OCI-LY1 (cell line): ENCODE data around the gene GALNT2.

Source experiments
- H2AFZ ChIP-seq: fragments of 200-600 bp; sonication (generic), shearing (Covaris generic); 2 replicates; pipeline ENCODE4 v1.6.0; 2014; ENCODE audit warnings: antibody characterized with exemption, mild to moderate bottlenecking, low read length
- H3F3A ChIP-seq: fragments of 200-600 bp; sonication (generic), shearing (Covaris generic); 2 replicates; pipeline ENCODE4 v1.6.0; 2014; ENCODE audit warnings: mild to moderate bottlenecking, antibody characterized with exemption, low read length, moderate library complexity; ENCODE audit not compliant: insufficient read depth
- H3K27ac ChIP-seq: fragments of 200-600 bp; sonication (generic); 2 replicates; pipeline ENCODE4 v1.5.1; 2014; ENCODE audit warnings: low read length, mixed run types, mild to moderate bottlenecking, low read depth; ENCODE audit not compliant: poor library complexity, severe bottlenecking
- H3K27me3 ChIP-seq: fragments of 200-600 bp; sonication (generic); 2 replicates; pipeline ENCODE4 v1.6.0; 2014; ENCODE audit warnings: antibody characterized with exemption, mild to moderate bottlenecking, low read length, moderate library complexity; ENCODE audit not compliant: insufficient read depth
- H3K36me3 ChIP-seq: fragments of 200-600 bp; sonication (generic); 2 replicates; pipeline ENCODE4 v1.6.1; 2014; ENCODE audit warnings: mild to moderate bottlenecking, antibody characterized with exemption, low read length, moderate library complexity, mixed read lengths; ENCODE audit not compliant: insufficient read depth
- H3K4me1 ChIP-seq: fragments of 200-600 bp; sonication (generic); 2 replicates; pipeline ENCODE4 v1.5.1; 2014; ENCODE audit warnings: mild to moderate bottlenecking, low read length, moderate library complexity; ENCODE audit not compliant: insufficient read depth, severe bottlenecking
- H3K4me2 ChIP-seq: fragments of 200-600 bp; sonication (generic), shearing (Covaris generic); 2 replicates; pipeline ENCODE4 v1.6.1; 2014; ENCODE audit warnings: low read length
- H3K4me3 ChIP-seq: fragments of 200-600 bp; sonication (generic); 2 replicates; pipeline ENCODE4 v1.5.1; 2014; ENCODE audit warnings: low read length, low read depth, mild to moderate bottlenecking, mixed read lengths; ENCODE audit not compliant: poor library complexity, severe bottlenecking
- H3K79me2 ChIP-seq: fragments of 200-600 bp; shearing (Covaris generic); 2 replicates; pipeline ENCODE4 v1.6.1; 2016; ENCODE audit warnings: mixed run types, low read length, mixed read lengths; ENCODE audit not compliant: insufficient read depth
- H3K9ac ChIP-seq: fragments of 200-600 bp; sonication (generic), shearing (Covaris generic); 2 replicates; pipeline ENCODE4 v1.6.1; 2014; ENCODE audit warnings: mild to moderate bottlenecking, low read length, mixed read lengths
- H3K9me2 ChIP-seq: fragments of 200-600 bp; sonication (generic), shearing (Covaris generic); 2 replicates; pipeline ENCODE4 v1.6.1; 2014; ENCODE audit warnings: low read depth, mild to moderate bottlenecking, low read length, mixed read lengths
- H3K9me3 ChIP-seq: fragments of 200-600 bp; shearing (Covaris generic); 2 replicates; pipeline ENCODE4 v1.6.1; 2014; ENCODE audit warnings: low read length, mixed read lengths
- H4K20me1 ChIP-seq: fragments of 200-600 bp; sonication (generic), shearing (Covaris generic); 2 replicates; pipeline ENCODE4 v1.6.0; 2016; ENCODE audit warnings: mild to moderate bottlenecking, low read length; ENCODE audit not compliant: insufficient read depth
- CTCF ChIP-seq: fragments of 200-600 bp; sonication (generic), shearing (Covaris generic); IDR thresholded peaks from 2 replicates; pipeline ENCODE4 v1.5.1; 2017; ENCODE audit warnings: mild to moderate bottlenecking, antibody characterized with exemption, low read length, moderate library complexity, mixed read lengths
- EZH2 ChIP-seq: fragments of 200-600 bp; sonication (generic), shearing (Covaris generic); IDR thresholded peaks from 2 replicates; pipeline ENCODE4 v1.8.0; 2017; ENCODE audit warnings: borderline replicate concordance, mixed run types, mild to moderate bottlenecking, antibody characterized with exemption, low read length, moderate library complexity, mixed read lengths

Gene GALNT2

GRCh38 chr1:230179249-230179648 lies 112.2 kb downstream of the GALNT2 start:
- no peak overlapping the region for H2AFZ ChIP-seq
- peaks cover 25% of the 10 kb centered on the region for H3K4me1 ChIP-seq
- H3K4me2 ChIP-seq, result no peak overlapping the region
- H4K20me1 ChIP-seq, result no peaks in the 10 kb centered on the region
- no peak for TF ChIP-seq CTCF
- no peak for TF ChIP-seq EZH2
- no peaks in the 10 kb centered on the region for H3K9me3 ChIP-seq
- H3K36me3 ChIP-seq, result peaks cover 36% of the 10 kb centered on the region
- no peaks in the 10 kb centered on the region for H3K27me3 ChIP-seq
- H3K9ac ChIP-seq, result no peak overlapping the region
- no peaks in the 10 kb centered on the region for H3F3A ChIP-seq
- H3K9me2 ChIP-seq, result no peaks in the 10 kb centered on the region
- no peak overlapping the region for H3K27ac ChIP-seq
- H3K79me2 ChIP-seq, result peaks cover 20% of the 10 kb centered on the region; the same call in 1 of the 2 replicates
- H3K4me3 ChIP-seq, result no peak overlapping the region

GRCh38 chr1:230185076-230186001 lies 118.3 kb downstream of the GALNT2 start:
- no peak overlapping the region for H2AFZ ChIP-seq
- H3K27me3 ChIP-seq, result no peaks in the 10 kb centered on the region
- no peak overlapping the region for H3K4me3 ChIP-seq
- H3K9ac ChIP-seq, result no peak overlapping the region
- no peaks in the 10 kb centered on the region for H4K20me1 ChIP-seq
- H3F3A ChIP-seq, result no peaks in the 10 kb centered on the region
- no peaks in the 10 kb centered on the region for H3K4me1 ChIP-seq
- H3K36me3 ChIP-seq, result peaks cover 33% of the 10 kb centered on the region
- H3K79me2 ChIP-seq, result peaks cover 16% of the 10 kb centered on the region; the same call in 1 of the 2 replicates
- TF ChIP-seq CTCF, result no peak
- no peak for TF ChIP-seq EZH2
- no peaks in the 10 kb centered on the region for H3K9me3 ChIP-seq
- no peak overlapping the region for H3K4me2 ChIP-seq
- H3K9me2 ChIP-seq, result no peaks in the 10 kb centered on the region
- H3K27ac ChIP-seq, result no peak overlapping the region

GRCh38 chr1:230186003-230186863 lies 119.2 kb downstream of the GALNT2 start:
- H3K79me2 ChIP-seq, result peaks cover 13% of the 10 kb centered on the region; the same call in 1 of the 2 replicates
- no peaks in the 10 kb centered on the region for H4K20me1 ChIP-seq
- H3F3A ChIP-seq, result no peaks in the 10 kb centered on the region

More at GRCh38 chr1:230186003-230186863, 119.2 kb downstream of the GALNT2 start:
- H3K9me2 ChIP-seq, result no peaks in the 10 kb centered on the region
- no peak overlapping the region for H2AFZ ChIP-seq
- H3K27ac ChIP-seq, result no peak overlapping the region
- H3K4me2 ChIP-seq, result no peak overlapping the region
- H3K4me1 ChIP-seq, result no peaks in the 10 kb centered on the region
- H3K36me3 ChIP-seq, result peaks cover 24% of the 10 kb centered on the region
- no peaks in the 10 kb centered on the region for H3K27me3 ChIP-seq
- no peak for TF ChIP-seq EZH2
- TF ChIP-seq CTCF, result no peak
- H3K4me3 ChIP-seq, result no peak overlapping the region
- no peaks in the 10 kb centered on the region for H3K9me3 ChIP-seq
- no peak overlapping the region for H3K9ac ChIP-seq
